Right lobe of liver (tissue), 6 donors: ENCODE results near the gene TNXB. TPM values are rescaled to one million over a fixed set of nuclear protein-coding genes. Genes with fewer than 3 reads are reported as not detected.
"Not testable (repeated sequence)": the region's sequence is repeated elsewhere in the genome, so short reads cannot be mapped to it uniquely, and the experiment has no call there.

Source experiments
- ATAC-seq, 4 donors: fragments of 200-7000 bp; cut with Tn5 transposase; one replicate each; pipeline ENCODE4 v1.9.1; 2020; ENCODE audit warnings: mild to moderate bottlenecking in 4 of 4, moderate library complexity in 4 of 4
- DNase-seq, 3 donors: peaks; one replicate each; pipeline ENCODE4 v3.0.0-alpha.2; 2020
- H3K27ac ChIP-seq, 3 donors: fragments of 200-600 bp; one replicate each; pipeline ENCODE4 v1.8.0; 2022
- H3K27me3 ChIP-seq, 2 donors: fragments of 200-600 bp; one replicate each; pipeline ENCODE4 v1.8.0; 2022
- H3K36me3 ChIP-seq, 4 donors: fragments of 200-600 bp; sonication (generic) in 1 of 4; one replicate each; pipeline versions ENCODE4 v1.5.1 to v1.8.0; 2017 to 2022; ENCODE audit warnings: control low read depth in 1 of 4
- H3K4me1 ChIP-seq, 4 donors: fragments of 200-600 bp; sonication (generic) in 1 of 4; one replicate each; pipeline versions ENCODE4 v1.5.1 to v1.8.0; 2017 to 2022; ENCODE audit warnings: control low read depth in 1 of 4
- H3K4me3 ChIP-seq, 3 donors: fragments of 200-600 bp; one replicate each; pipeline ENCODE4 v1.8.0; 2022
- H3K9me3 ChIP-seq, 4 donors: fragments of 200-600 bp; sonication (generic) in 1 of 4; one replicate each; pipeline versions ENCODE4 v1.5.1 to v1.8.0; 2017 to 2022; ENCODE audit warnings: control low read depth in 1 of 4
- CTCF ChIP-seq, 4 donors: fragments of 200-600 bp in 3 of 4; fragments of 450-650 bp in 1 of 4; IDR thresholded peaks; one replicate each; pipeline versions ENCODE4 v1.5.1 to v1.8.0; 2016 to 2022; ENCODE audit warnings: antibody characterized with exemption in 4 of 4, mild to moderate bottlenecking in 2 of 4
- POLR2A ChIP-seq: fragments of 450-650 bp; IDR thresholded peaks from one replicate; pipeline ENCODE4 v1.6.1; 2017; ENCODE audit warnings: antibody characterized with exemption, mild to moderate bottlenecking
- WGBS: methylation state at CpG from one replicate; pipeline ENCODE4 v1.1.6; 2018; ENCODE audit warnings: low coverage, low lambda C conversion rate; ENCODE audit not compliant: insufficient coverage; ENCODE audit errors: missing lambda C conversion rate; 5-methylcytosine and 5-hydroxymethylcytosine counted together
- intact Hi-C, 2 donors: fragments of 100-400 bp; cut with DNase I; formaldehyde crosslinking; loops; one replicate each; pipeline versions ENCODE4 v1.11.2 to v1.14.1; 2022
- total RNA-seq, 6 experiments: library from RNA; depleted of rRNA in 2 of 6; stranded (reverse); fragments of >200 nt in 2 of 6; fragmentation: NEBNext Ultra II Directional in 3 of 6; extraction: Animal tissue kit (Norgen Biotek cat#: 25700) in 3 of 6; gene quantifications; one replicate each; pipeline versions ENCODE4 v1.1.0 to v1.2.4, GENCODE V29; 2016 to 2023
- donor health status: DM: no; HTN: yes; CAD: no.
- donor health status: DM: no; HTN: no; CAD: no.
- donor health status: DM: no; HTN: no; CAD: no.
- donor health status: DM: no; HTN: yes; CAD: no.
- donor health status: DM: no; HTN: yes; CAD: no.

TNXB gene
- total RNA-seq, 6 experiments from 2014 or later: 7.2 to 28.3 (median 10.3) TPM

- WGBS: 80% methylated on average over 11 of the region's 16 CpGs
- TF ChIP-seq CTCF (IDR thresholded peaks at IDR 0.05) (no peak), POLR2A (no peak)
- H3K4me3 ChIP-seq: no peak overlapping the region
- no peak for DNase-seq
- no peaks in the 10 kb centered on the region for H3K4me1 ChIP-seq
- no peak overlapping the region for H3K27ac ChIP-seq
- no peak for ATAC-seq
- intact Hi-C loops: no loop called here
- no peaks in the 10 kb centered on the region for H3K9me3 ChIP-seq
- H3K27me3 ChIP-seq: no peaks in the 10 kb centered on the region
- H3K36me3 ChIP-seq: no peaks in the 10 kb centered on the region
Measured at GRCh38 chr6:32070814-32071543, 38.2 kb downstream of the TNXB start.

GRCh38 chr6:32069878-32070515 lies 39.1 kb downstream of the TNXB start:
- Histone ChIP-seq H3K4me1 (no peaks in the 10 kb centered on the region), H3K36me3 (no peaks in the 10 kb centered on the region), H3K4me3 (no peak overlapping the region), H3K27me3 (no peaks in the 10 kb centered on the region), H3K27ac (no peak overlapping the region), H3K9me3 (no peaks in the 10 kb centered on the region)
- no peak for ATAC-seq
- DNase-seq: no peak
- intact Hi-C loops: no loop called here
- no peak for TF ChIP-seq POLR2A
- no peak for TF ChIP-seq CTCF (IDR thresholded peaks at IDR 0.05)
- WGBS: 38% methylated on average over 3 of the region's 24 CpGs

- DNase-seq: no peak
- TF ChIP-seq CTCF (IDR thresholded peaks at IDR 0.05) (no peak), POLR2A (no peak)
- no peak overlapping the region for H3K4me3 ChIP-seq
- no peaks in the 10 kb centered on the region for H3K36me3 ChIP-seq
- 84% methylated on average over 5 of the region's 17 CpGs for WGBS
- ATAC-seq: no peak
- no peaks in the 10 kb centered on the region for H3K4me1 ChIP-seq
- no peaks in the 10 kb centered on the region for H3K9me3 ChIP-seq
- no peaks in the 10 kb centered on the region for H3K27me3 ChIP-seq
- no peak overlapping the region for H3K27ac ChIP-seq
- intact Hi-C loops: no loop called here
Measured at GRCh38 chr6:32069460-32069859, 39.7 kb downstream of the TNXB start.

GRCh38 chr6:32068867-32069266 lies 40.3 kb downstream of the TNXB start:
- no peak for DNase-seq
- Histone ChIP-seq H3K4me3 (no peak overlapping the region), H3K27me3 (no peaks in the 10 kb centered on the region), H3K9me3 (no peaks in the 10 kb centered on the region), H3K27ac (no peak overlapping the region), H3K4me1 (no peaks in the 10 kb centered on the region), H3K36me3 (no peaks in the 10 kb centered on the region)
- intact Hi-C loops: no loop called here
- WGBS: 74% methylated on average over 11 of the region's 14 CpGs
- TF ChIP-seq POLR2A (no peak), CTCF (IDR thresholded peaks at IDR 0.05) (no peak)
- ATAC-seq: no peak

- intact Hi-C loops, H3K27ac ChIP-seq, DNase-seq, ATAC-seq, H3K4me1 ChIP-seq, H3K27me3 ChIP-seq, H3K4me3 ChIP-seq, H3K36me3 ChIP-seq, H3K9me3 ChIP-seq: not testable (repeated sequence)
- WGBS: 80% methylated on average over 6 of the region's 13 CpGs
Measured at GRCh38 chr6:32068315-32068714, 40.8 kb downstream of the TNXB start.

GRCh38 chr6:32067521-32067920 lies 41.6 kb downstream of the TNXB start:
- H3K4me1 ChIP-seq, intact Hi-C loops, ATAC-seq, DNase-seq, H3K9me3 ChIP-seq, H3K27ac ChIP-seq, H3K4me3 ChIP-seq, H3K27me3 ChIP-seq, H3K36me3 ChIP-seq: not testable (repeated sequence)
- WGBS: 100% methylated on average over 5 of the region's 19 CpGs
